Measurements from ENCODE around the gene VNN1. TPM values are rescaled to one million over a fixed set of nuclear protein-coding genes. Genes with fewer than 3 reads are reported as not detected.

VNN1 gene
- total and polyA plus RNA-seq, 8 donors = 0.25 to 10.0 (median 0.49) TPM

DNA sequence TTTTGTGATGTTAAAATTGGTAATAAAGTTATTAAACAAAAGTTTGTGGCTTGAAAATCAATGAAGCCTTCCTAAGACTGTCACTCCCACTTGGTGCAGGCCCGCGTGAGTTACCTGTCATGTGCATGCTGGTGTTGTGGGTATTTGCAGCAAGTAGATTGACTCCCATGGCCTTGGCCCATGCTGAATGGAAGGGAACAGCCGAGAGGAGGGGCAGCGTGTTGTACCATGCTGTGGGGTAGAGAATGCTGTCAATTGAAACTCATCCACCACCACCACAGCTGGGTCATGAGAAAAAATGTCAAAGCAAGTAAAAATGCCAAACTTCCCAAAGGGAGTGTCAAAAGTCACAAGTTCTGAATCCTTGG, 12.7 kb upstream of the VNN1 start:
- ATAC-seq = no peak
- intact Hi-C loops (cut with DNase I) = no loop called here
- DNase-seq = no peak

DNA sequence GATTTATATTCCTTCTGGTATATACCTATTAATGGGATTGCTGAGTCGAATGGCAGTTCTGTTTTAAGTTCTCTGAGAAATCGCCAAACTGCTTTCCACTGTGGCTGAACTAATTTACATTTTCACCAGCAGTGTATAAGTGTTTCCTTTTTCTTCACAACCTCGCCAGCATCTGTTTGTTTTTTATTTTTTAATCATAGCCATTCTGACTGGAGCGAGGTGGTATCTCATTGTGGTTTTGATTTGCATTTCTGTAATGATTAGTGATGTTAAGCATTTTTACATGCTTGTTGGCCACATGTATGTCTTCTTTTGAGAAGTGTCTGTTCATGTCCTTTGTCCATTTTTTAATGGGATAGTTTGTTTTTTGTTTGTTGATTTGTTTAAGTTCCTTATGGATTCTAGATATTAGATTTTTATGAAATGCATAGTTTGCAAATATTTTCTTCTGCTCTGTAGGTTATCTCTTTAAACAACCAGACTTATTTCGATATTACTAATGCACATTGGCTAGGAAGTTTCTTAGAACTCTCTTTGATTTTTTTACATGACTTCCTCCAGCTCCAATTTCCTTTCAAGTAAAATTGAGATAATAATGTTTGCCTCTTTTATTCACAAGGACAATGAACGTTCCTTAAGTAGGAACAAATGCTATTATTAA, 12.2 kb upstream of the VNN1 start:
- DNase-seq (no peak), ATAC-seq (no peak)
- Histone ChIP-seq H3K4me3 (no peak overlapping the region), H3K9me3 (no peaks in the 10 kb centered on the region), H3K36me3 (peaks cover 0 to 13% of the 10 kb centered on the region in 2 donors), H3K4me1 (peaks cover 0 to 9% of the 10 kb centered on the region in 2 donors), H3K27ac (no peak overlapping the region), H3K27me3 (no peaks in the 10 kb centered on the region)
- intact Hi-C loops (cut with DNase I) = no loop called here
- TF ChIP-seq, protein P1, sequence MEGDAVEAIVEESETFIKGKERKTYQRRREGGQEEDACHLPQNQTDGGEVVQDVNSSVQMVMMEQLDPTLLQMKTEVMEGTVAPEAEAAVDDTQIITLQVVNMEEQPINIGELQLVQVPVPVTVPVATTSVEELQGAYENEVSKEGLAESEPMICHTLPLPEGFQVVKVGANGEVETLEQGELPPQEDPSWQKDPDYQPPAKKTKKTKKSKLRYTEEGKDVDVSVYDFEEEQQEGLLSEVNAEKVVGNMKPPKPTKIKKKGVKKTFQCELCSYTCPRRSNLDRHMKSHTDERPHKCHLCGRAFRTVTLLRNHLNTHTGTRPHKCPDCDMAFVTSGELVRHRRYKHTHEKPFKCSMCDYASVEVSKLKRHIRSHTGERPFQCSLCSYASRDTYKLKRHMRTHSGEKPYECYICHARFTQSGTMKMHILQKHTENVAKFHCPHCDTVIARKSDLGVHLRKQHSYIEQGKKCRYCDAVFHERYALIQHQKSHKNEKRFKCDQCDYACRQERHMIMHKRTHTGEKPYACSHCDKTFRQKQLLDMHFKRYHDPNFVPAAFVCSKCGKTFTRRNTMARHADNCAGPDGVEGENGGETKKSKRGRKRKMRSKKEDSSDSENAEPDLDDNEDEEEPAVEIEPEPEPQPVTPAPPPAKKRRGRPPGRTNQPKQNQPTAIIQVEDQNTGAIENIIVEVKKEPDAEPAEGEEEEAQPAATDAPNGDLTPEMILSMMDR (IDR thresholded peaks at IDR 0.05) = no peak

More for the DNA sequence above, 12.7 kb upstream of the VNN1 start:
- Histone ChIP-seq H3K4me1 (peaks cover 0 to 14% of the 10 kb centered on the region in 2 donors), H3K9me3 (no peaks in the 10 kb centered on the region), H3K4me3 (no peak overlapping the region), H3K36me3 (peaks cover 0 to 13% of the 10 kb centered on the region in 2 donors), H3K27ac (no peak overlapping the region), H3K27me3 (no peaks in the 10 kb centered on the region)
- TF ChIP-seq, protein P1 (IDR thresholded peaks at IDR 0.05) = no peak

DNA sequence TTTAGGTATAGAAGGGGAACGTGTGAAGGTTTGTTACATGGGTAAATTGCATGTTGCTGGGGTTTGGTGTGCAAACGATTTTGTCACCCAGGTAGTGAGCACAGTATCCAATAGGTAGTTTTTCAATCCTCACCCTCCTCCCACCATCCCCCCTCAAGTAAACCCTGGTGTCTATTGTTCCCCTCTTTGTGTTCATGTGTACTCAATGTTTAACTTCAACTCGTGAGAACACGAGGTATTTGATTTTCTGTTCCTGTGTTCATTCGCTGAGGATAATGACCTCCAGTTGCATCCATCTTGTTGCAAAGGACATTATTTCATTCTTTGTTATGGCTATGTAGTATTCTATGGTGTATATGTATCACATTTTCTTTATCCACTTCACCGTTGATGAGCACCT, 11.6 kb upstream of the VNN1 start:
- no peak for ATAC-seq
- TF ChIP-seq, protein P1 (IDR thresholded peaks at IDR 0.05) = no peak
- intact Hi-C loops (cut with DNase I) = no loop called here
- H3K36me3 ChIP-seq = peaks cover 0 to 13% of the 10 kb centered on the region in 2 donors
- H3K27ac ChIP-seq = no peak overlapping the region
- H3K4me1 ChIP-seq = peaks cover 0 to 3% of the 10 kb centered on the region in 2 donors
- no peaks in the 10 kb centered on the region for H3K27me3 ChIP-seq
- DNase-seq = no peak
- H3K4me3 ChIP-seq = no peak overlapping the region
- H3K9me3 ChIP-seq = no peaks in the 10 kb centered on the region

DNA sequence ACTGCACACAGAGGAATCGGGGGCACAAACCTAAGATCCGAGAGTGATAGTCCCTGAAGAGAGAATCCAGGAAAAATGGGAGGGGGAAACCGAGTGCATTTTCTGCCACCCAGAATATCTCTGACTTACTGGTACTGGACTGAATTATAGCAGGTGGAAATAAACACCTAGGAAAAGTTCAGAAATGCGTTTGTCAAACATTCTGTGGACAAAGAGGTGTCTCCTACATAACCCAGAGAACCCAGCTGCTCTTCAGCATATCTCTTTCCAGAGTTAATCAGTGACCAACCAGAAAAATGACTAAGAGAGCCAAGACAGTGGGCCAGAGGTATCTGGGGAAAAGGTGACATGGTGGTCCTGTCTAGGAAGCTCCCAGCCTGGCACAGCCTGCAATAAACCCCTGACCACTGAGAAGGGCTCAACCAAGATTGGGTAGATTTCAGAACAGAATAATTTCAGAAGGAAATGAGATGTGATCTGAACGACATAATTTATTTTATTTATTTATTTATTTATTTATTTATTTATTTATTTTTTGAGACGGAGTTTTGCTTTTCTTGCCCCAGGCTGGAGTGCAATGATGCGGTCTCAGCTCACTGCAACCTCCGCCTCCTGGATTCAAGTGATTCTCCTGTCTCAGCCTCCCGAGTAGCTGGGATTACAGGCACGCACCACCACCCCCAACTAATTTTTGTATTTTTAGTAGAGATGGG, 6.0 kb upstream of the VNN1 start:
- no peak overlapping the region for H3K27ac ChIP-seq
- H3K27me3 ChIP-seq = no peaks in the 10 kb centered on the region
- TF ChIP-seq, protein P1 (IDR thresholded peaks at IDR 0.05) = no peak
- peaks cover 0 to 13% of the 10 kb centered on the region in 2 donors for H3K36me3 ChIP-seq
- ATAC-seq = no peak
- intact Hi-C loops (cut with DNase I) = no loop called here
- no peaks in the 10 kb centered on the region for H3K9me3 ChIP-seq
- no peak overlapping the region for H3K4me3 ChIP-seq
- no peak for DNase-seq
- peaks cover 0 to 10% of the 10 kb centered on the region in 2 donors for H3K4me1 ChIP-seq

DNA sequence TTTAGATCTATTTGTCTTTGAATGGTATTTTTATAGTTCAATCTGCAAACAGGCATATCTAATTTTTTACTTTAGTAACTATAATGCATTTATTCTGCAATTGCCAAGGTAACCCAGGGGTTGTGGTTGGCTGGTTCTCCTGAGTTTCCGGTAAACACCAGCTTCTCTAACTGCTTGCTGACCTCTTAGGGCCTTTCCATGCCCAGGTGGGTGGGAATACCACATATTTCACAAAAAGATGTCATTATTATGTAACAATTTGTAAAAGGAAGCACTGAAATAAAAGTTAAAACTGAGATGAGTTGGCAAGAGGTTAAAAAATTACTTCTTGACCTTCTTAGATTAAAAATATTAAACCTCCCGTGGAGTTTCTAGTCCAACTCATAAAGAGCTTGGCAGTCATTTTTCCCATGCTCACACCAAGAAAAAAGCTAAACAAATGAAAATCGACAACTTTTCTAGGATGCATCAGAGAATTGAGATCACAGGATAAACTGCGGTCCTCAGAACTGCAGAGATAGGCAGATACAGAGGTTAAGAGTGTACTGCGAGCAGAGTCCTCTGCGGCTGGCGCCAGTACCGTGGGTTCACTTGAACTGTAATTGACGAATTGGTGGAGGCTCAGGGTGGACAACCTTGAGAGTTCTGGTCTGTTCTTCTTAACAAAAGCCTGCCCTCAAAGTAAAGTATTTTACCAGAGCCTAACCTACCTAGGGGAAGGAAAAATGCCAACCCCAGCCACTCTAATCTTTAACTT, 2.2 kb upstream of the VNN1 start:
- ATAC-seq = no peak
- no peak for DNase-seq
- H3K27me3 ChIP-seq = no peaks in the 10 kb centered on the region
- H3K27ac ChIP-seq = no peak overlapping the region
- H3K9me3 ChIP-seq = no peaks in the 10 kb centered on the region
- peaks cover 0 to 24% of the 10 kb centered on the region in 2 donors for H3K4me1 ChIP-seq
- H3K36me3 ChIP-seq = no peaks in the 10 kb centered on the region
- no peak overlapping the region for H3K4me3 ChIP-seq
- TF ChIP-seq, protein P1 (IDR thresholded peaks at IDR 0.05) = no peak
- intact Hi-C loops (cut with DNase I) = no loop called here

All from left lung (tissue), 10 donors.